Dendritic cell treated with granulocyte-macrophage colony-stimulating factor and Interleukin-4, amounts not matched to agents 40 ng/mL and 50 ng/mL, for 4 days (primary cell): ENCODE results near the gene PCDHGC3.

Source experiments
- H3K27ac Mint-ChIP-seq: one replicate; pipeline ENCODE4 v1.8.0; 2022; ENCODE audit warnings: mild to moderate bottlenecking, mixed read lengths
- H3K27me3 Mint-ChIP-seq: one replicate; pipeline ENCODE4 v1.8.0; 2022; ENCODE audit warnings: mild to moderate bottlenecking, mixed read lengths
- H3K36me3 Mint-ChIP-seq: one replicate; pipeline ENCODE4 v1.8.0; 2022; ENCODE audit warnings: low read depth, mixed read lengths
- H3K4me1 Mint-ChIP-seq: one replicate; pipeline ENCODE4 v1.8.0; 2022; ENCODE audit warnings: low read depth, mixed read lengths
- H3K4me3 Mint-ChIP-seq: one replicate; pipeline ENCODE4 v1.8.0; 2022; ENCODE audit warnings: mild to moderate bottlenecking, moderate library complexity, mixed read lengths
- H3K9me3 Mint-ChIP-seq: one replicate; pipeline ENCODE4 v1.8.0; 2022; ENCODE audit warnings: mixed read lengths
- intact Hi-C: fragments of 100-400 bp; cut with micrococcal nuclease; formaldehyde crosslinking; loops from one replicate; pipeline ENCODE4 v1.15.0; 2022

The PCDHGC3 gene

DNA sequence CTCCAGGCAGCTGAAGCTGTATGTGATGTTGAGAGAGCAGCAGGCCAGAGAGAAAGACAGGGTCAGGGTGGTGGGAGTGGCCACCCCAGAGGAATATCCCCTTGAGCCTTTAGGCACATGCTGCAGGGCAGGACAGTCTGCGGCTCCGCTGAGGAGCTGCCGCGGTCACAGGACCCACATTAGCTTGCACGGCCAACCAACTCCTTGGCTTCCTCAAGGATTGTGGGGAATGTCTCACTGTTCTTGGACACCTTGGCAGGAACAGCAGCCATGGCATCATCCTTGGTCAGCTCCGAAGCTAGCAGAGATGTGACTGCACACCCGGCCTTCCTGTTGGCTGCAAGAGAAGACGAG is 40.9 kb downstream of the PCDHGC3 start:
- Mint-ChIP-seq H3K27ac (no peak overlapping the region), H3K9me3 (no peaks in the 10 kb centered on the region), H3K4me3 (no peak overlapping the region), H3K36me3 (peaks cover 91% of the 10 kb centered on the region), H3K27me3 (peaks cover 12% of the 10 kb centered on the region), H3K4me1 (peaks cover 93% of the 10 kb centered on the region)
- intact Hi-C loops, result loop anchor here (10.0 kb wide), 1 partner anchor 192 kb away; the partner anchor contains the start of gene TAF7

DNA sequence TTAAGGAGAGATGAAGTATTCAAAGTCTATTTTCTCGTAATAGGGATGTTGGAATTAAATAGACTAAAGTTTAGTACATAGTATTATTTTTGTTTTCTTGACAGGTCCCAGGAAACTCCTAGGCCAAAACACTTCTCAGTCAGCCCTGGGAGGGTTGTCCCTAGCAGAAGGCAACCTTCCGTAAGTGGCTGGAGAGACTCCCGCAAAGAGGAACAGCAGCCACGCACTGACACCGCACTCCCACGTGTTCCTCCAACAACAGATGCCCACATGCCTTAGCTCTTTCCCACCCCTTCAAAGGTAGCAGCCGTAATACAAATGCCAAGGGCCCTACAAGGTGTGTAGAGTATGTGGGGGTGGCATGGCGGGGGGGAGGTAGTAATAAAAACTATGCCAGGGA is 41.5 kb downstream of the PCDHGC3 start:
- Mint-ChIP-seq H3K27me3 (peaks cover 10% of the 10 kb centered on the region), H3K36me3 (peaks cover 98% of the 10 kb centered on the region), H3K9me3 (no peaks in the 10 kb centered on the region), H3K4me1 (peaks cover 97% of the 10 kb centered on the region), H3K4me3 (no peak overlapping the region), H3K27ac (no peak overlapping the region)
- intact Hi-C loops, result loop anchor here (10.0 kb wide), 1 partner anchor 193 kb away; the partner anchor contains the start of gene TAF7

DNA sequence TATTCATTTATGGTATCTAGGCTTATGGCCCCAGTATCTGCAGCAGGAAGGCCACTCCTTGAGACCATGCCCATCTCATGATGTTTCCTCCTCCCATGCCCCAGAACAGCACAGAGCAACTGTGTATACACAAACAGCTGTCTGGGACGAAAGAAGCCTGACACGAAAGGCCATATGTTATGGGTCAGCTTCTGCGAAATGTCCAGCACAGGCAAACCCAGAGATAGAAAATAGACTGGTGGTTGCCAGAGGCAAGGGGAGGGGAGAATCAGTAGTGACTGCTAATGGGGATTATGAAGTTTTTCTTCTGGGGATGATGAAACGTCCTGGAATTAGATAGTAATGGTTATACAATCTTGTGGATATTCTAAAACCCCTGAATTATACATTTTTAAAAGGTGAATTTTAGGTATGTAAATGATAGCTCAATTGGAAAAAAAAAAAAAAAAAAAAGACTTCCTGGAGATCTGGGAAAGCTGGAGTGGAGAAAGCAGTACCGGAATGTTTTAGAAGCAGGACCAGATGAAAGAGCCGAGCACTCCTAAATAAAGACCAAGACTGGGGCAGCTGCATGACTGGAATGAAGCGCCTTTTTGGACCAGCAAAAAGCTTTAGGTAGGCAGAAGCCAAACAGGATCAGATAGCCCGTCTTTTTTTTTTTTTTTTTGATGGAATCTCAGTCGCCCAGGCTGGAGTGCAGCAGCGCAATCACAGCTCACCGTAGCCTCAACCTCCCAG is 42.3 kb downstream of the PCDHGC3 start:
- Mint-ChIP-seq H3K36me3 (peaks cover 97% of the 10 kb centered on the region), H3K4me1 (peaks cover 97% of the 10 kb centered on the region)
- intact Hi-C loops, result loop anchor here (10.0 kb wide), 1 partner anchor 193 kb away; the partner anchor contains the start of gene TAF7

DNA sequence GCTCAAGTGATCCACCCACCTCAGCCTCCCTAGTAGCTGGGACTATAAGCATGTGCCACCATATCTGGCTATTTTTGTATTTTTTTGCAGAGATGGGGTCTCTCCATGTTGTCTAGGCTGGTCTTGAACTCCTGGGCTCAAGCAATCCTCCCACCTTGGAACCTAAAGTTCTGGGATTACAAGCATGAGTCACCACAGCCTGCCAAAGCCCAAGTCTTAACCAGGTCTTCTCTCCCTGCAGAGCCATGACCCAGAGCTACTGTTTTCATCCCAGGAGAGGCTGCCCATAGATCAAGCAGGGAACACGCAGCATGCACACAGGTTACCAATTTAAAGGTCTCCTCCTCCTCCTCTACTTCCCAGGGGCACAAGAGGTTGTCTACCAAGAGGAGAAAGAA is 42.9 kb downstream of the PCDHGC3 start:
- peaks cover 91% of the 10 kb centered on the region for H3K36me3 Mint-ChIP-seq
- intact Hi-C loops, result loop anchor here (10.0 kb wide), 1 partner anchor 194 kb away; the partner anchor contains the start of gene TAF7
- no peaks in the 10 kb centered on the region for H3K9me3 Mint-ChIP-seq
- no peak overlapping the region for H3K27ac Mint-ChIP-seq
- H3K4me3 Mint-ChIP-seq, result no peak overlapping the region
- peaks cover 94% of the 10 kb centered on the region for H3K4me1 Mint-ChIP-seq
- H3K27me3 Mint-ChIP-seq, result peaks cover 2% of the 10 kb centered on the region

More for the DNA sequence above, 42.3 kb downstream of the PCDHGC3 start:
- no peak overlapping the region for H3K27ac Mint-ChIP-seq
- no peaks in the 10 kb centered on the region for H3K9me3 Mint-ChIP-seq
- H3K4me3 Mint-ChIP-seq, result no peak overlapping the region
- H3K27me3 Mint-ChIP-seq, result peaks cover 5% of the 10 kb centered on the region

DNA sequence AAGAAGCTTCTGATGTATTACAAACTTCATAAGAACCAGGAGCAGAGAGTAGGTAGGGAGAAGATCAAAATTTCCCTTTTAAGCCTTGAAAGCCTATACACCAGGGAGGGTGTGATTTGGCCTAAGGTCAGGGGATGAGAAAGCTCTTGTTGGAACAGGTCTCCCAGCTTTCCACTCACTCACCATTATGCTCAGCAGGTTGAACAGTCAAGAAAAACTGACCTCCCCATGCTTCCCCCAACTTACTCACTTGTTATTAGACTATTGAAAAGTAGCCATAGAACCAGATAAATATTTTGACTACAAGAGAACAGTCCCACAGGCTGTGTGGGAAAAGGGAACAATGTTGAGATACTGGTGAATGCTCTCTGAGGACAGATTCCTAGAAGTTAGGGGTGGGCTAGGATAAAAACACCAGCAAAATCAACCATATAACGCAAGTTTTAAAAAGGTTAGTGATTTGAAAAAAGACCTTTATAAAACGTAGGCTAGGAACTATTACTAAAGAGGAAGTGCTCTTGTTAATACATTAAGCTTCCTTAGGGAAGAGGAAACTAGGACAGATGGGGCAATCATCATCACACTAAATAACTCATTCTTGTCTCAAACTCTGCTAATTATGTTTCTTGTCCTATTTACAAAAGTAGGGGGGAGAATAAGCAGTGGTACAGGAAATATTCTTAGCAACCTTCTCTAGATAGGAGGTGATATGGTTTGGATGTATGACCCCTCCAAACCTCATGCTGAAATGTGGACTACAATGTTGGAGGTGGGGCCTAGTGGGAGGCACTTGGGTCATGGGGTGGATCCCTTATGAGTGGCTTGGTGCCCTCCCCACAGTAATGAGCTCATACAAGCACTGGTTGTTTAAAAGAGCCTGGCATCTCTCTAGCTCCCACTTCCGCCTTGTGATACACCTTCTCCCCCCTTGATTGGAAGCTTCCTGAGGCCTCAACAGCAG is 44.1 kb downstream of the PCDHGC3 start:
- no peaks in the 10 kb centered on the region for H3K9me3 Mint-ChIP-seq
- H3K36me3 Mint-ChIP-seq, result peaks cover 78% of the 10 kb centered on the region
- no peaks in the 10 kb centered on the region for H3K27me3 Mint-ChIP-seq
- peaks cover 81% of the 10 kb centered on the region for H3K4me1 Mint-ChIP-seq
- H3K4me3 Mint-ChIP-seq, result no peak overlapping the region
- intact Hi-C loops, result loop anchor here (5.0 to 10.0 kb wide), 2 partner anchors 37 to 195 kb away; partner anchors contain the start of gene TAF7
- H3K27ac Mint-ChIP-seq, result peak overlapping the region; percentile 58

DNA sequence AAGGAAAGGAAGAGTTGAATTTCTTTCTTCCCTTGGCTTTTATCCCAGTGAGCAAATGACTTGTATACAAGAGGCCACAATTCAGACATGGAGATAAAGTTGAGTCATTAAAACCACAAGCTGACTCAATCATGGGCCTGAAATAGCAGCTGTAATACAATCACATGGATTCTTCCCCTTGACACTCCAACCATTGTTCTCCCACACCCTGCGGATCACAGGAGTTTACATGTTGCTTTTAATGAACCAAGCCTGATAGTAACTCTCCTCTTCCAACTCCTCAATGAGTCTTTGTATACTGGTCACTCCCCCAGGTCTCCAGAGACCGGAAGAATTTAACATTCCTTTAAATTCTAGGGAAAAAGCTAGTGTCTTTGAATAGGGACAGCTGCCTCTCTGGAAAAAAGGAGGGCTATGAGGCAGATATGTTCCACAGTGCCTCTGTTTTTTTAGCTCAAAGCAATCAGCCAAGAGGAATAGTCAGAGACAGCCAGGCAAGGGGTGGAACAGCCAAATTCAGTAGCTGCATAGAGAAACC is 45.5 kb downstream of the PCDHGC3 start:
- peak overlapping the region; percentile 58 for H3K27ac Mint-ChIP-seq
- no peaks in the 10 kb centered on the region for H3K9me3 Mint-ChIP-seq
- peaks cover 64% of the 10 kb centered on the region for H3K36me3 Mint-ChIP-seq
- H3K4me3 Mint-ChIP-seq, result no peak overlapping the region
- H3K27me3 Mint-ChIP-seq, result no peaks in the 10 kb centered on the region
- H3K4me1 Mint-ChIP-seq, result peaks cover 68% of the 10 kb centered on the region
- intact Hi-C loops, result loop anchor here (5.0 kb wide), 1 partner anchor 36 kb away; no protein-coding TSS in a partner anchor

DNA sequence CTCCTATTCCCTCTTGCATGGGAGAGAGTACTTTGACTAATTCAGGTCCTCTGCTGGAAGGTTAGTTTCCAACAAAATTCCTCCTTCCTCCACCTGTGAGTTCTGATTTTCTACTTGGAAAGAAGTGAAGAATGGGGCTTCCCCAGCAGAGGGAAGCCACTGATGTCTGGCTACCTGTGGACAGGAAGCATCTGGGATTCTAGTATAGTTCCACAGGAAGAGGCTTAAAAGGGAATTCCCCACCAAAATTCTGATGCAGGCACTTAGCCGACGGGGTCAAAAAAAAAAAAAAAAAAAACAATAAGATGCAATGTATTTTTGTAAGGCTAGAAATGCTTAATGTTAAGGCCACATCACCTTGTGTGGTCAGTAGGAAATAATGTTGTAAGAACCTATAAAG is 46.5 kb downstream of the PCDHGC3 start:
- H3K4me3 Mint-ChIP-seq, result no peak overlapping the region
- intact Hi-C loops, result loop anchor here (5.0 kb wide), 1 partner anchor 35 kb away; no protein-coding TSS in a partner anchor

DNA sequence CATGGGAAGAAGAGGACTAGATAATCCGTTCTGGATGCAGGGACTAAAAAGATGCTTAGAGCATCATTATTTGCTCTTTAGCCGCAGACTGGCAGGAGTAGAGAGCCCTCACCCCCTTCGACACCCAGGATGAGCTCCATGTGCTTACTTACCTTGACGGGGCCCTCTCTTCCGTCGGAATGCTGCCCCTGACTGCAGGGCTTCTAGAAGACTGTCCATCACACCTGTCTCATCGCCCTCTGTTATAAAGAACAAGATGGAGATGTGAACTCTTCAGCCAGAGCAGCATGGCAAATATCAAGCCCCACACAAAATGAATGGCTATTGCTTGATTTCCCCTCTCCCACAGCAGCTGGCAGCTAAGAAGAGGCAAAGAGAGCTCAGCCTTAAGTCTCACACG is 48.2 kb downstream of the PCDHGC3 start:
- Mint-ChIP-seq H3K4me1 (peaks cover 44% of the 10 kb centered on the region), H3K4me3 (no peak overlapping the region), H3K27ac (no peak overlapping the region), H3K27me3 (no peaks in the 10 kb centered on the region), H3K36me3 (peaks cover 37% of the 10 kb centered on the region), H3K9me3 (no peaks in the 10 kb centered on the region)
- intact Hi-C loops, result loop anchor here (2.0 to 5.0 kb wide), 2 partner anchors 33 to 103 kb away; partner anchors contain the start of gene PCDHGA11

More for the DNA sequence above, 46.5 kb downstream of the PCDHGC3 start:
- Mint-ChIP-seq H3K27me3 (no peaks in the 10 kb centered on the region), H3K27ac (no peak overlapping the region), H3K9me3 (no peaks in the 10 kb centered on the region), H3K4me1 (peaks cover 58% of the 10 kb centered on the region), H3K36me3 (peaks cover 54% of the 10 kb centered on the region)

DNA sequence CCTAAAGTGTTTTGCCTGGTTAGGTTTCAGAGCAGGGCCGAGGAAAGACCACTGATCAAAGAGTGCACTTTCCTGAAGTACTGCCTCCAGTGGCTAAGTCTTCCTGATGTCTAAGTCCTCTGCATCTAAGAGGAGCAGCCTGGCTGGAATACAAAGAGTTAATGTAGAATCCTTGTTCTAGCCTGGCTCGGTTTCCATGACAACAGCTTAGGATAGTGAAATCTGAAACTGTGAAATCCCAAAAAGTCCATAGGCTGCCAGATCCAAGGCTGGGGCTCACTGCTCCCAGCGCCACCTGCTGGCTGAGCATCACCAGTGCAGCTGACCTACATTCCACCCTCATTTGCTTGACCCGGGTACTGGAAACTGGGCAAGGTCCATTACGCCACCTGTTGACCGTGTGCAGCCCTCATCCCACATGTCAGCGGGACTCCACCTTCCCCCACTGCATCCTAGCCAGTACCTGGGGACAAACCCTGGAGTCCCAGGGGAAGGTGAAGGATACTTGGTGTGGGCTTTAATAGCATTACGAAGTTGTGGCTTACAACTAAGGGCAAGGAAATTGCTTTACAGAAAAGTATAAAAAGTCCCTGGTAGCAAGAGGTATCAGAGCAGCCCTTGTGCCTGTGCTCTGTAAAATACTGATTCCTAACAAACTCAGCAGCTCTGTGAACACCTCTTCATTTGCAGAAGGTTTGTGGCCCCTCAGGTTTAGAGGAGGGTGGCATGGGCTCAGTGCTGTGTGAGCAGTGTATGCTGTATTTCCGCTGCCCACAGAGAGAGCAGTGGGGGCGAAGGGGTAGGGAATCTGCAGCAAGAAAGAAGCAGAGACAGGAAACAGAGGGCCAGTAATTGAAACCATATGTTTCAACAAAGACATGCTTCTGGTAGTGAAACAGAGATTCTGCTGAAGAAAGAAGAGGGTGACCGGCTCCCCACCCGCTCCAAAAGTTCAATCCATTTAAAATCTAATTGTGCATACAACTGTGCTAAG is 49.1 kb downstream of the PCDHGC3 start:
- Mint-ChIP-seq H3K36me3 (peaks cover 28% of the 10 kb centered on the region), H3K27me3 (no peaks in the 10 kb centered on the region), H3K4me3 (no peak overlapping the region), H3K9me3 (no peaks in the 10 kb centered on the region), H3K27ac (no peak overlapping the region), H3K4me1 (peaks cover 35% of the 10 kb centered on the region)
- intact Hi-C loops, result loop anchor here (2.0 to 5.0 kb wide), 2 partner anchors 32 to 104 kb away; partner anchors contain the start of gene PCDHGA11

DNA sequence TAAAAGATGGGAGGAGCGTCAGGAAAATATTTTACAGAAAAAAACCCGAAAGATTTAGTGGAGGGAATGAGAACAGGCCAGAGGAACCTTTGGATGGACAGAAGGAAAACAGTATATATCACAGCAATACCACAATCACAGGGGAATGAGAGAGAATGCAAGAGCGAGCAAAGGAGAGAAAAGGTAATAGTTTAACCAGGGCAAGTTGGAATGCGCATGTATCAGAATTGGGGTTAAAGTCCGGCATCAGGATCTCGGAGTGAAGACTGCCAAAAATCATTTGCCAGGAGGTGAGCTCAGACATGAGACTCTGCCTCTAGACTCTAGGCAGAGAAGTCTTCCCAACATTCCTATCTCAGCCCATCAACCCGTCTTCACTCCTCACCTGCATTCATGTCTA is 49.9 kb downstream of the PCDHGC3 start:
- intact Hi-C loops, result loop anchor here (2.0 kb wide), 1 partner anchor 105 kb away; the partner anchor contains the start of gene PCDHGA11
- peaks cover 27% of the 10 kb centered on the region for H3K4me1 Mint-ChIP-seq
- H3K4me3 Mint-ChIP-seq, result no peak overlapping the region
- no peaks in the 10 kb centered on the region for H3K27me3 Mint-ChIP-seq
- no peaks in the 10 kb centered on the region for H3K9me3 Mint-ChIP-seq
- H3K36me3 Mint-ChIP-seq, result peaks cover 20% of the 10 kb centered on the region
- no peak overlapping the region for H3K27ac Mint-ChIP-seq

DNA sequence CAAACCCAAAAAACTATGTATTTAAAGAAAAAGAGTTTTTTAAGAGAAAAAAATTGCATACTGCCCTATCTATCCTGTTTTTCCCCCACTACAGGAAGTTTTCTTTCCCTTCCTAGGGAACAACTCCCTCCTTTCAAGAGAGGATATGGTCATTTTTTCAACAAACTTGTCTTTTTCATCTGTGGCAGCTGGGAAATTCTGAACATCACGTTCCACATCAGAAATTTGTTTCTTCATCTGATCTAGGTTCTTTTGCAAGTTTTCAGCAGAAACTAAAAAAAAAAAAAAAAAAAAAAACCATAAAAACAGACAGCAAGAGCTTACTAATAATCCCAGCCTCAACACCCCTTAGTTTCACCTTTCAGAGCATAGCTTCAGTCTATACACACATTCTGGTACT is 51.7 kb downstream of the PCDHGC3 start:
- Mint-ChIP-seq H3K4me1 (peaks cover 9% of the 10 kb centered on the region), H3K9me3 (no peaks in the 10 kb centered on the region), H3K4me3 (no peak overlapping the region), H3K36me3 (peaks cover 3% of the 10 kb centered on the region), H3K27ac (no peak overlapping the region), H3K27me3 (no peaks in the 10 kb centered on the region)
- intact Hi-C loops, result no loop called here
